Placental pericyte (primary cell): ENCODE results near the gene CNOT10. TPM values are rescaled to one million over a fixed set of nuclear protein-coding genes. Genes with fewer than 3 reads are reported as not detected.

Experiments used
- total RNA-seq: library from RNA; depleted of rRNA; stranded (reverse); fragments of >200 nt; gene quantifications from 2 replicates; pipeline ENCODE4 v1.2.3, GENCODE V29; 2012

CNOT10 gene
- total RNA-seq = 25.4 and 26.9 TPM in 2 replicates

GRCh38 chr3:32684800-32685542 lies at the start of gene CNOT10:
Gene CNOT10, plus strand, starts transcription at chr3:32685188. Its CDS starts 273 bp downstream, at chr3:32685461.

GRCh38 chr3:32817558-32818228 lies 132.7 kb downstream of the CNOT10 start, which contains the start of gene TRIM71:
Gene TRIM71, plus strand, starts transcription at chr3:32817997. Its CDS starts 84 bp downstream, at chr3:32818081.

Other genes starting within 250 kb of the CNOT10 start
- 59.3 and 107 TPM in 2 replicates for gene CMTM6, start 182.3 kb upstream of the CNOT10 start, total RNA-seq
- 24.5 and 38.9 TPM in 2 replicates for gene DYNC1LI1, start 114.3 kb upstream of the CNOT10 start, total RNA-seq
- gene TRIM71, start 132.8 kb downstream of the CNOT10 start, total RNA-seq = not detected in 2 replicates